NT2/D1 (cell line): ENCODE measurements around the gene KLHL29.

Source experiments
- SUZ12 ChIP-seq: IDR thresholded peaks from 2 replicates; pipeline ENCODE4 v1.6.1; 2011; ENCODE audit not compliant: insufficient read length, insufficient read depth; ENCODE audit errors: extremely low read depth
- YY1 ChIP-seq: IDR thresholded peaks from 2 replicates; pipeline ENCODE4 v1.6.1; 2011; ENCODE audit not compliant: insufficient read length, insufficient read depth
- ZNF274 ChIP-seq: IDR thresholded peaks from 2 replicates; pipeline ENCODE4 v1.6.1; 2011; ENCODE audit warnings: mild to moderate bottlenecking, low read depth, low read length

DNA sequence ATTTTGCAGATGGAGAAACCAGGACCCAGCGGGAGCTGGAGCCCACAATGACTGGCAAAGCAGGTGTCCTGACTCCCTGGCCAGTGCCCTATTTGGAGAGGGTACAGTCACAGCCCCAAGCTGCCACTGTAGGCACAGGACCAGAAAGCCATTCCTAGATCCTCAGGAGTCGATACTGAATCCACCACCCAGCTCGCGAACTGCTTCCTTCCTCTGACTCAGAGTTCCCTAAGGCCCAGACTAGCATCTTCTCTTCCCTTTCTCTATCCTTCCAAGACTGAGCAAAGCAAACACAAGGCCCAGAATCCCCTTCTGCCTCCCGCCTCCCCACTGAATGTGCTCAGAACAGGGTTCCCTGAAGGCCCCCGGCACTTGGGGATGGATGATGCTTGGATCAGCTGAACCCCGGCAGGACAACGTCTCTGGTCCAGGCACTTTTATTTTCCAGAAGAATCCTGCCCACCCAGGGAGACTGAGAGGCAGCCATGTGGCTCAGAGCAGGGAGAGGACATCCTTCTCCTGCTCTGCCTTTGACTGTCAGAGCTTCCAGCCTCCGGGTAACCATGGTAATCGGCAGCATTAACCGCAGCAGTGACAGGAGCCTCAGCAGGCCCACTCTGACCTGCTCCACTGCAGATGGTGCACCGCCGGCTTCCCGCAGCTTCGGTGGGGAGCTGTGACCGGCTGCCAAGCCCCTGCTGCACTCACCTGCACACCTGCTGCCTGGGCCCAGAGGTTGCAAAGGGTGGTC is 34.8 kb upstream of the KLHL29 start:
- TF ChIP-seq SUZ12 (no peak), ZNF274 (no peak), YY1 (no peak)
